ENCODE measurements around the gene NEK8. TPM values are rescaled to one million over a fixed set of nuclear protein-coding genes. Genes with fewer than 3 reads are reported as not detected.

NEK8 gene
- total RNA-seq, 4 donors from 2014 or later, result 2.8 to 6.0 (median 3.5) TPM

GRCh38 chr17:28744972-28745785 lies 16.6 kb downstream of the NEK8 start:
- peaks cover 0 to 80% (median 40%) of the 10 kb centered on the region in 4 donors for H3K4me1 ChIP-seq
- peak in 1 of 2 donors; percentile 56 for TF ChIP-seq POLR2A (IDR thresholded peaks at IDR 0.05)
- peak in 1 of 2 donors; percentile 65 for TF ChIP-seq EP300 (IDR thresholded peaks at IDR 0.05)
- peak in 1 of 5 experiments; percentile 34 for TF ChIP-seq CTCF (IDR thresholded peaks at IDR 0.05)
- H3K36me3 ChIP-seq, result peaks cover 0 to 29% (median 0%) of the 10 kb centered on the region in 3 donors
- no peaks in the 10 kb centered on the region for H3K9me3 ChIP-seq
- WGBS, 2 donors, result 2 to 3% methylated on average over 21 to 23 of the region's 31 CpGs
- peak overlapping the region; percentile 63 to 89 (median 86) for H3K4me3 ChIP-seq
- no peaks in the 10 kb centered on the region for H3K27me3 ChIP-seq
- DNase-seq (ENCODE audit: low spot score in 2 of 2), result peak; percentile 30 to 41
- H3K27ac ChIP-seq, result peak overlapping the region; percentile 93 to 100 (median 98)

- Histone ChIP-seq H3K27ac (peak overlapping the region; percentile 93 to 100 (median 98)), H3K4me3 (peak overlapping the region in 3 of 4 donors; percentile 63 to 89 (median 87)), H3K27me3 (no peaks in the 10 kb centered on the region), H3K9me3 (no peaks in the 10 kb centered on the region), H3K36me3 (peaks cover 0 to 34% (median 0%) of the 10 kb centered on the region in 3 donors), H3K4me1 (peaks cover 0 to 87% (median 40%) of the 10 kb centered on the region in 4 donors)
- TF ChIP-seq CTCF (IDR thresholded peaks at IDR 0.05), result no peak
- TF ChIP-seq POLR2A (IDR thresholded peaks at IDR 0.05), result no peak
- TF ChIP-seq EP300 (IDR thresholded peaks at IDR 0.05), result no peak
- DNase-seq (ENCODE audit: low spot score in 2 of 2), result no peak
- 59% methylated on average over 4 of the region's 4 CpGs; no CpG with 5 or more reads in 1 of the 2 donors for WGBS, 2 donors
Measured at GRCh38 chr17:28745786-28746411, 17.3 kb downstream of the NEK8 start.

GRCh38 chr17:28746611-28747050 lies 18.0 kb downstream of the NEK8 start:
- Histone ChIP-seq H3K27me3 (no peaks in the 10 kb centered on the region), H3K36me3 (peaks cover 0 to 41% (median 0%) of the 10 kb centered on the region in 3 donors), H3K27ac (peak overlapping the region; percentile 93 to 100 (median 98)), H3K9me3 (no peaks in the 10 kb centered on the region), H3K4me3 (peak overlapping the region in 1 of 4 donors; percentile 63), H3K4me1 (peaks cover 0 to 82% (median 40%) of the 10 kb centered on the region in 4 donors)
- no peak for TF ChIP-seq POLR2A (IDR thresholded peaks at IDR 0.05)
- DNase-seq (ENCODE audit: low spot score in 2 of 2), result no peak
- WGBS, 2 donors, result 9 to 20% methylated on average over 5 of the region's 5 CpGs

GRCh38 chr17:28747051-28747691 lies 18.6 kb downstream of the NEK8 start:
- H3K36me3 ChIP-seq, result peaks cover 0 to 45% (median 0%) of the 10 kb centered on the region in 3 donors
- TF ChIP-seq CTCF (IDR thresholded peaks at IDR 0.05) (no peak), EP300 (IDR thresholded peaks at IDR 0.05) (no peak), POLR2A (IDR thresholded peaks at IDR 0.05) (no peak)
- WGBS, 2 donors, result 26 to 42% methylated on average over 5 to 6 of the region's 7 CpGs
- no peak for DNase-seq (ENCODE audit: low spot score in 2 of 2)
- no peaks in the 10 kb centered on the region for H3K9me3 ChIP-seq
- peaks cover 0 to 76% (median 37%) of the 10 kb centered on the region in 4 donors for H3K4me1 ChIP-seq
- H3K27ac ChIP-seq, result peak overlapping the region; percentile 93 to 100 (median 98)
- H3K27me3 ChIP-seq, result no peaks in the 10 kb centered on the region
- peak overlapping the region in 1 of 4 donors; percentile 63 for H3K4me3 ChIP-seq
